ENCODE data around the gene VAV2.

GRCh38 chr9:133779516-133780403 lies 212.4 kb downstream of the VAV2 start:
- TF ChIP-seq, protein P1, sequence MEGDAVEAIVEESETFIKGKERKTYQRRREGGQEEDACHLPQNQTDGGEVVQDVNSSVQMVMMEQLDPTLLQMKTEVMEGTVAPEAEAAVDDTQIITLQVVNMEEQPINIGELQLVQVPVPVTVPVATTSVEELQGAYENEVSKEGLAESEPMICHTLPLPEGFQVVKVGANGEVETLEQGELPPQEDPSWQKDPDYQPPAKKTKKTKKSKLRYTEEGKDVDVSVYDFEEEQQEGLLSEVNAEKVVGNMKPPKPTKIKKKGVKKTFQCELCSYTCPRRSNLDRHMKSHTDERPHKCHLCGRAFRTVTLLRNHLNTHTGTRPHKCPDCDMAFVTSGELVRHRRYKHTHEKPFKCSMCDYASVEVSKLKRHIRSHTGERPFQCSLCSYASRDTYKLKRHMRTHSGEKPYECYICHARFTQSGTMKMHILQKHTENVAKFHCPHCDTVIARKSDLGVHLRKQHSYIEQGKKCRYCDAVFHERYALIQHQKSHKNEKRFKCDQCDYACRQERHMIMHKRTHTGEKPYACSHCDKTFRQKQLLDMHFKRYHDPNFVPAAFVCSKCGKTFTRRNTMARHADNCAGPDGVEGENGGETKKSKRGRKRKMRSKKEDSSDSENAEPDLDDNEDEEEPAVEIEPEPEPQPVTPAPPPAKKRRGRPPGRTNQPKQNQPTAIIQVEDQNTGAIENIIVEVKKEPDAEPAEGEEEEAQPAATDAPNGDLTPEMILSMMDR (IDR thresholded peaks at IDR 0.05), result no peak
- TF ChIP-seq POLR2A (IDR thresholded peaks at IDR 0.05), result no peak

Measured in tibial nerve (tissue), 3 donors.